Inflammatory macrophage treated with lipopolysaccharide for 1 hour (primary cell): ENCODE data around the gene SLC6A13.
"Not testable (repeated sequence)": the region's sequence is repeated elsewhere in the genome, so short reads cannot be mapped to it uniquely, and the experiment has no call there.

ENCODE experiments used
- DNase-seq, 2 donors: peaks; one replicate each; pipeline ENCODE4 v3.0.0-alpha.2; 2020 to 2022

The SLC6A13 gene

DNA sequence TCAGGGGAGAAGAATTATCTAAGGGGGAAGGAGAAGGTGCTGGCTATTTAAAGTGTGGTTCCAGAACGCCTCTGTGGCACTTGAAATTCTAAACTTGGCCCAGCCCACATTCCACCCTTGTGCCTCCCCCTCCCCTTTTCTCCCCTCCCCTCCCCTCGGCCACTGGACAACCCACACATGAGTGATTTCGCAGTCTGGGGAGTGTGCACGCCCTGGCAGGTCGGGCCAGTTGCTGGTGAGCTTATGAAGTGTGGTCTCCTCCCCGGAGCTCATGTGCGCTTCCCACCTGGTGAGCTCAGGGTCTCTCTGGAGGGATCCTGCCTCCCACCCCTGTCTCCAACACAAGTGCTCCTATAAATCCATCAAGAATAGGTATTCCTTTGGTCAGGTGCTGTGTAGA, at the start of gene SLC6A13:
Gene SLC6A13 (minus strand): TSS at position 20 of the 400 bp plus-strand sequence. CDS start 2,784 bp downstream, outside the sequence.
- DNase-seq, result no peak

DNA sequence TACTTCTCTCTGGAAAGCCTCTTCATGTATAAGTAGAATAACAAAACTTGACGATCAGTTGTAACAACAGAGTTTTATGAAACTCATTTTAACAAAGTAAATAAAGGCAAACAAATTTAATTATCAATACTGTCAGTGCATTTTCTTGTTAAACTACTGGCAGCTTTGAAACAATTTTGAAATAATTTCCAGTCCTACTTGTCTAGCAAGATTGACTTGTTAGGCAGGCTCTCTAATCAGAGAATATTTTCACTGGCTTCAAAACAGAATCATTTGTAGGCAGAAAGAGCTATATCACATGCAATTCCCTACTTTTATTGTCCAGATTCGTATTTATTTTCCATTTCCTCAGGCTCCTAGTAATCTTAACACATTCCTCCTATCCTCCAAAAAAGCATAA, 45.9 kb upstream of the SLC6A13 start:
- no peak for DNase-seq

DNA sequence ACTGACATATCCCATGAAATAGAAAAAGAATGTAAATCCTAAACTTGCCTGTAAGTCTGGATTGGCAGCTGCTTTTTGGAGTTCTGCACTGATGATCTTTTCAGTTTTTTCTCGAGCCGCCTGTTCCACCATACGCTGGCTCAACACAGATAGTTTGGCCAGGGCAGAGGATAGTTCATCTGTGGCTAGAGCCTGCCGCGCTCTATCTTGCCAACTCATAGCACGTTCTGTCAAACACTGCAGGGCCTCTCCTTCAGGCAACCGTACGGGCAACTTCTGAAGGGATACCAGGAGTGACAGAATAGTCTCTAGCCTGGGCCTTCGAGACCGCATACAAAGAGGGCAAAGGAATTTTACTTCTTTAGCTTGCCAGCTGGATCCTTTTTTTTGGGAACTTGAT, 44.8 kb upstream of the SLC6A13 start:
- DNase-seq, result no peak

GRCh38 chr12:304805-305204, 42.2 kb upstream of the SLC6A13 start:
- no peak for DNase-seq

GRCh38 chr12:302766-303165, 40.1 kb upstream of the SLC6A13 start:
- DNase-seq, result not testable (repeated sequence)

DNA sequence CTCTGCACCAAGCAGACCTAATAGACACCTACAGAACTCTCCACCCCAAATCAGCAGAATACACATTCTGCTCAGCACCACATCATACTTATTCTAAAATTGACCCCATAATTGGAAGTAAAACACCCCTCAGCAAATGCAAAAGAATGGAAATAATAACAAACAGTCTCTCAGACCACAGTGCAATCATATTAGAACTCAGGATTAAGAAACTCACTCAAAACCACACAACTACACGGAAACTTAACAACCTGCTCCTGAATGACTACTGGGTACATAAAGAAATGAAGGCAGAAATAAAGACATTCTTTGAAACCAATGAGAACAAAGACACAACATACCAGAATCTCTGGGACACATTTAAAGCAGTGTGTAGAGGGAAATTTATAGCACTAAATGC, 37.5 kb upstream of the SLC6A13 start:
- not testable (repeated sequence) for DNase-seq

- not testable (repeated sequence) for DNase-seq
These were observed 36.9 kb upstream of the SLC6A13 start for GRCh38 chr12:299511-299910.

DNA sequence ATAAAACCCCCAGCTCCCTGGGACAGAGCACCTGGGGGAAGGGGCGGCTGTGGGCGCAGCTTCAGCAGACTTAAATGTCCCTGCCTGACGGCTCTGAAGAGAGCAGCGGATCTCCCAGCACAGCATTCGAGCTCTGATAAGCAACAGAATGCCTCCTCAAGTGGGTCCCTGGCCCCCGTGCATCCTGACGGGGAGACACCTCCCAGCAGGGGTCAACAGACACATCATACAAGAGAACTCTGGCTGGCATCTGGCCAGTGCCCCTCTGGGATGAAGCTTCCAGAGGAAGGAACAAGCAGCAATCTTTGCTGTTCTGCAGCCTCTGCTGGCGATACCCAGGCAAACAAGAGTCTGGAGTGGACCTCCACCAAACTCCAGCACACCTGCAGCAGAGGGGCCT, 35.4 kb upstream of the SLC6A13 start:
- not testable (repeated sequence) for DNase-seq

GRCh38 chr12:295132-295531, 32.5 kb upstream of the SLC6A13 start:
- no peak for DNase-seq

DNA sequence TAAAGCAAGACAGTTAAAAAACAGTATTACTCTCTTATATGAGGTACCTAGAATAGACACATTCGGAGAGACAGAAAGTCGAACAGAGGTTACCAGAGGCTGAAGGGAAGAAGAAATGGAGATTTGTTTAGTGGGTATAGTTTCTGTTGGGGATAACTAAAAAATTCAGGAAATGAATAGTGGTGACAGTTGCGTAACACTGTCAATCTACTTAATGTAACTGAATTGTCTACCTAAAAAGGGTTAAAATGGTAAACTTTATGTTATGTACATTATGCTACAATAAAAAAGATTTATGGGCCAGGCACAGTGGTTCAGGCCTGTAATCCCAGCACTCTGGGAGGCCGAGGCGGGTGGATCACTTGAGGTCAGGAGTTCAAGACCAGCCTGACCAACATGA, 30.6 kb upstream of the SLC6A13 start:
- peak; percentile 3 for DNase-seq

DNA sequence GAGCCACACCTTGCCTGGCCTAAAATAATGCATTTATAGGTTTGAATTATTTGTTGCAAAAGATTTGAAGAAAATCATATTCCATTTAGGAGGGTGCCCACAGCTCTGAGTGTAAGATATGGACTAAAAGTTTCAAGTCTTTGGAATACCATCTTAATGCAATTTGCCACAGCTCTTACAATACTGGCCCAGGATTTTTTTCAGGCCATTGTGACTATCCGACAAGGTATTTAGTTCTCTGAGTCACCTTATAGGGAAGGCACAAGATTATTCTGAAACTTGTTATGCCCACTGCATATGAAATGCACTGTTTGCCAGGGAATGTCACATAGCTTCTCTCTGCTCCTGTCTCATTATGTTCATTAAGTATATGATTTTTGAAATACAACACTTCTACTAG, 29.6 kb upstream of the SLC6A13 start:
- DNase-seq, result no peak

DNA sequence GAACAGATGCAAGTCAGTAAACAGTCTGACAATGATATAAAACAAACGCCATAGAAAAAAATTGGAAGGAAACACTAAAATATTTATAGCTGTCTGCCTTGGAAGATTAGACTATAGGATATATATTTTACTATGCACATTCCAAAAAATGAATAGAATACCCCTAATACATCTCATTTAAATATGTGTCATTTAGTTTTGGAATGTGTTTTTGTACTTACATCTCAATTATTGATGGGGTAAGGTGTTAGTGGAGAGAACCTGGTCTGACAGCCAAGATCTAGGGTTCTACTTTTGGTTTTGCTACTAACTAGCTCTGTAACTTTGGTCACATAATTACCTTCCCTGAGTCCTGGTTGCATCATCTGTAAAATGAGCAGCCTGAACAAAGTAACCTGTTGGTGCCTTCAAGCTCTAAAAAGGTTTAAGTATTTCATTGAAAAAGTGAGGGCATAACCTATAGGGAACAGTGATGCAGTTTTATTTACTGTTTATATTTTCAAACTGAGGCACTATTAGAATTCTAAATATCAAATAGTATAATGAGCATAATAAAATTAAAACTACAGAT, 28.6 kb upstream of the SLC6A13 start:
- DNase-seq, result no peak

DNA sequence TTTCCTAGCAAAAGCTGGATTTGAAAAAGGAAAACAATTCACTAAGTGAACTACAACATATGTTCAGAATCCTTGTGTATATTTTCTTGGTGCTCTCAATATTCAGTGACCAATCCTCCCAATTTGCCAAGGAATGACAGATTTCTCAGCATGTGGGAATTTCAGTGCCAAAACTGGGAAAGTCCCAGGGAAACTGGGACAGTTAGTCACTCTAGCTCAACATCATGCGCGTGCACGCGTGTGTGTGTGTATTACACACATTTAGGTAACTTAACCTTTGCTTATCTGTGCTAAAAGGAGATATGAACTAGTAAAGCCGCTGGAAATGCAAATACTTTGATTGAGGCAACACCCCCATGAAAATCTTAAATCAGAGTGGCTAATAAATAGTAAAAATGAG, 26.1 kb upstream of the SLC6A13 start:
- DNase-seq, result peak in 1 of 2 donors; percentile 25

DNA sequence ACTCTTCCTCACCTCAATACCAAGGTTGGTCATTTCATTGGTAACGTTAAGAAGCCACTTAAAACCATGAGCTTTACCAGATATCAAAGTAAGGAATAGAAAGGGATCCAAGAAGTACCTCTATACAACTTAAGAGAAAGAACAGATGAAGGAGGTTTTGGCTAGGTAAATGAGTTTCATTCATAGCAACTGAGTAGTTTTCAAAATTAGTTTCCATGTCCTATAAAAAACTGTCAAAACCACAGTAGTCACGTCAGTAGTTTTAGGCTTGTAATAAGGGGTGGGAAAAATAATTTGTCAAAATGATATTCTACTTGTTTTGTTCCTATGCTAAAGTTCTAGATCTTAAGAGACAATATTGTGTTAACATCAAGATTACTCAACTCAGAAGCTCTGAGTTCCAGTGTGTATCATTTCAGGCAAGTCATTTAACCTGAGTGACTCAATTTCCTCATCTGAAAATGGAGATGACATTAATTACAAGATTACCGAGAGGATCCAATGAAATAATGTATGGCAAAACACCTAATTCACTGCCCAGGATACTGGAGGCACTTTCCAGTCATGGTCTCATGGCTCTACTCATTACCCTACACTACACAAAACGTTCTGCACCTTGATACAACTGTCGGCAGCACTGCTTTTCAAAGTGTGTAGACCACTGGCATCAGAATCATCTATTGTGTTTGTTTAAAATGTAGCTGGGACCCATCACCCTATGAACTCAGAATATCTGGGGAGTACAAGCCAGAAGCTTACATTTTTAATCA, 24.1 kb upstream of the SLC6A13 start:
- no peak for DNase-seq

DNA sequence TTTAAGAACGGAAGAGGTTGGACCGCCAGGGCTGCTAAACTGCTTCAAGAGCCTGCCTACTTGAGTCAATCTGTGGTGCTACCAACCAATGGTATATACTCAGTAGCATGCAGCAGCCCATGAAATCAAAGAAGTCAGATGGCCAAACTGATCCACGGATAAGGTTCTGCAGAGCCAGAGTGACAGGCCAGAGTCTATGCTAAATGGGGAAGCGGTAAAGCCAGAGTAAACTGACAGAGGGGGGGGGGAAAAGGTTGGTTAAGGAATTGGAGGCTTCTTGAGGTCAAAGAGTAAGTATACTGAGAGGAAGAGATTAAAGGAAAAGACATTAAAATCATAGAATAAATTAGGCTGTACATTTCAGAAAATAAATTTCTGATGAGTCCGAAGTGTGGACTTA, 15.4 kb upstream of the SLC6A13 start:
- DNase-seq, result no peak

GRCh38 chr12:275812-276211, 13.2 kb upstream of the SLC6A13 start:
- no peak for DNase-seq

DNA sequence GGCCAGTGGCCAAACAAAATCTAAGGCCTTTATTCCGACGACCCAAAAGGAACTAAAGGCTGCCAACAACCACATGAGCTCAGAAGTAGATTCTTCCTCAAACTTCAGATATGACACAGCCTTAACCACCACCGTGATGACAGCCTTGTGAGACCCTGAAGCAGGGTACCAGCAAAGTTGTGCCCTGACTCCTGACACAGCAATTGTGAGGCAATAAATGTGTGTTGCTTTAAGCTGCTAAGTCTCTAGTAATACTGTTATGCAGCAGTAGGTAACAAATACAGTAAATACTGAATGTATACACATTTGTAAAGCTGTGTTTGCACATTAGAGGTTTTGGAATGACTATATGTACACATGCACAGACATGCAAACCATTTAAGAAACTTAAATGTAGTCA, 10.7 kb upstream of the SLC6A13 start:
- DNase-seq, result peak; percentile 9 to 10

DNA sequence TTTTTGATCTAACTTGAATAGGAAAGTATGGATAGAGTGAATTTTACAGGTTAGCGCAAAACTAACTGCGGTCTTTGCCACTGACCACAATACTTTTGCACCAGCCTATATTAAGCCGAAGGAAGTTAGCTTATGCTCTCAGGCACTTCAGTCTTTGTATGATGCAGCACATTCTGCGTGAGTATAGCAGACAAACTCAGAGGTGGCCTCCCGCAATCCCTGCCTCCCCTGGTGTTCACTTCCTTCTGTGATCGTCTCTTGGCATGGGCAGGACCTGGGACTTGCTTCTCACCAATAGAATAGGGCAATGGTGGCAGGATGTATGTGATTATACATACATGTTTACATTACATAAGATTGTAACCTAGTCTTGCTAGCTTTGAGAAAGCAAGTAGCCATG, 10.3 kb upstream of the SLC6A13 start:
- no peak for DNase-seq

DNA sequence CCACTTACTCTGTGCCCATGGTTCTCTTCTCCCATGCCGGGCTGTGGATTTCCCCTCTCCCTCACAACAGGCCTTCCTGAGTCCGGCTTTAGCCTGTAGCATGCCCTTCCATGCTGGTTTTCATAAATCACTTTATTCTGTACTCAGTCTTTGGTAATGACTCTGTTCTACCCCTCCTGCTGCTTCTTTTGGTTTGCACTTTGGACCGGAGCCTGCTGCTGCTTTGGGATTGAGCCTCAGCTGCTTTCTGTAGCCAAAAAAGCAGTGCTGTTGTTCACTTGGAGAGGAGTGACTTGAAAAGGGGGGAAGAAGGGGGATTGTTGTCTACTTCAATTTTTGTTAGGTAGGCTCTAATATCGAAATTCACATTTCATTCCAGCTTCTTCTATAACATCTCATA, 8.5 kb upstream of the SLC6A13 start:
- DNase-seq, result no peak

DNA sequence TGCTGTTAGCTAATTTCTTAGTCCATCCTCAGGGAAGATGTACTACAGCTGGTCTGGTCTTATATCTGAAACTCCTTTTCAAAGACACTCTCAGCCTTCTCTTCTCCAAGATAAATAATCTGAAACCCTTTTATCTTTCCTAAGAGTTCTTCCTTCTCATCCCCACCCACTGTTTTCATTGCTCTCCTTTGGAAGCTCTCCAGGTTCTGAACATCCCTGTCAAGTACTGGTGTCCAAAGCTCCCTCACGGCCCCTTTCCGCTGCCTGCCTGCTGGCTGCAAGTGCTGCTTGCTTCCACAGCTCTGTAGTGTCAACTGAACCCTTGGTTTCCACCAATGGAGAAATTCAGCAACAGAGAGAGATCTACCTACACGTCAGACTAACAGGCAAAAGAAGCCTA, 6.6 kb upstream of the SLC6A13 start:
- no peak for DNase-seq

GRCh38 chr12:268483-268840, 5.8 kb upstream of the SLC6A13 start:
- DNase-seq, result no peak

GRCh38 chr12:267581-268482, 5.2 kb upstream of the SLC6A13 start:
- no peak for DNase-seq

DNA sequence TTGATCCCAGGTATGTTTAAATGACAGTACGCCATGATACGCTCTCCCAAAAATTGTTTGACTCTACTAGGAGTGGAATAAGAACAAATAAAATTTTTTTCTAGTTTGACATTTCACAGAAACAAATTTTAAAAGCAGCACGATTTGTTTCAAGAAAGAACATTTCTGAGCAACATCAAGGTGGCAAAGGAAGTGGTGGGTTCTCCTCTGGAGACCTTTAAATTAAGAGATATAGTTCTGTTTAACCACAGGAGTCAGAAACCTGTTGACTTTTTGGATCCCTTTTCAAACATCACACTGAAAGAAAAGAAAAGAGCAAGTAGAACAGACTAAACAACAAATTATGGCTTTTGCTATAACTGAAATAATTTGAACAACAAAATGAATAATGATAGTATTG, 2.5 kb upstream of the SLC6A13 start:
- DNase-seq, result no peak

GRCh38 chr12:264269-264668, 1.6 kb upstream of the SLC6A13 start:
- no peak for DNase-seq
